K562 (cell line): ENCODE results near the gene CROCC2. TPM values are rescaled to one million over a fixed set of nuclear protein-coding genes. Genes with fewer than 3 reads are reported as not detected.

Experiments
- ATAC-seq: fragments of 200-7000 bp; cut with Tn5 transposase; 3 replicates; pipeline ENCODE4 v1.9.1; 2020; ENCODE audit warnings: moderate library complexity
- BruUV-seq: library from RNA; stranded (reverse); fragments of 400-500 nt; replicated peaks from 2 replicates; lab custom pipeline; 2021; lab: Mats Ljungman, UMichigan
- CTCF ChIA-PET: fragments of 300-600 bp; formaldehyde crosslinking; extraction: SDS; loops from one replicate; lab custom pipeline; 2021; ENCODE audit warnings: low intra/inter-chr PET ratio; lab: Yijun Ruan, JAX
- POLR2A ChIA-PET: fragments of 300-600, 350-650 bp; sonication (Branson Sonifier 250); formaldehyde crosslinking; extraction: SDS; loops from one replicate; lab custom pipeline; 2021; ENCODE audit warnings: antibody characterized with exemption, inconsistent platforms; lab: Yijun Ruan, JAX
- DNase-seq, 4 experiments: peaks; one replicate each; pipeline versions ENCODE4 v3.0.0 to v3.0.0-alpha.2; 2011 to 2018; ENCODE audit warnings: low spot score in 3 of 4, mixed read lengths in 3 of 4; ENCODE audit errors: extremely low read depth in 1 of 4
- FAIRE-seq: peaks from 2 replicates; lab custom pipeline; 2011; peaks lifted over from hg19 to GRCh38; lab: Jason Lieb, UNC
- H2AFZ ChIP-seq: 2 replicates; pipeline ENCODE4 v1.6.0; 2011; ENCODE audit warnings: low read depth, low read length, control low read depth, inconsistent platforms
- H3K27ac ChIP-seq: fragments of 200-600 bp; 3 replicates; pipeline ENCODE4 v1.8.0; 2011; ENCODE audit warnings: low read depth, mild to moderate bottlenecking, control low read depth, inconsistent platforms, low read length, moderate library complexity, mixed read lengths; ENCODE audit errors: extremely low read depth
- H3K27me3 ChIP-seq, 2 experiments: fragments of 300-600 bp in 1 of 2; 2 replicates in 1 of 2; 3 replicates in 1 of 2; pipeline versions ENCODE4 v1.6.0 to v1.8.0; 2011; ENCODE audit warnings: inconsistent platforms in 2 of 2, low read length in 2 of 2, mild to moderate bottlenecking in 1 of 2, mixed read lengths in 1 of 2, moderate library complexity in 1 of 2; ENCODE audit not compliant: control insufficient read depth in 2 of 2, insufficient read depth in 2 of 2
- H3K36me3 ChIP-seq: fragments of 300-600 bp; 3 replicates; pipeline ENCODE4 v1.8.0; 2011; ENCODE audit warnings: mild to moderate bottlenecking, low read length, inconsistent platforms; ENCODE audit not compliant: control insufficient read depth, insufficient read depth
- H3K4me1 ChIP-seq, 2 experiments: fragments of 200-600 bp in 1 of 2; replicated peaks in 1 of 2; 2 replicates in 1 of 2; 3 replicates in 1 of 2; pipeline versions ENCODE4 v1.5.1 to v1.8.0; 2011; ENCODE audit warnings: inconsistent platforms in 2 of 2, low read length in 2 of 2, mild to moderate bottlenecking in 1 of 2, mixed read lengths in 1 of 2, moderate library complexity in 1 of 2; ENCODE audit not compliant: control insufficient read depth in 2 of 2, insufficient read depth in 2 of 2
- H3K4me2 ChIP-seq: 2 replicates; pipeline ENCODE4 v1.6.1; 2011; ENCODE audit warnings: low read length, control low read depth, inconsistent platforms, mixed read lengths; ENCODE audit not compliant: insufficient read depth
- H3K4me3 ChIP-seq: fragments of 200-600 bp; sonication (generic), shearing (Covaris generic); 2 replicates; pipeline ENCODE4 v1.5.1; 2016; ENCODE audit warnings: control low read depth, inconsistent platforms
- H3K79me2 ChIP-seq: fragments of 200-600 bp; 3 replicates; pipeline ENCODE4 v1.8.0; 2011; ENCODE audit warnings: low read length, inconsistent platforms; ENCODE audit not compliant: control insufficient read depth, insufficient read depth
- H3K9ac ChIP-seq, 2 experiments: 2 replicates each; pipeline versions ENCODE4 v1.6.0 to v1.6.1; 2011; ENCODE audit warnings: low read depth in 2 of 2, low read length in 2 of 2, control low read depth in 1 of 2, inconsistent platforms in 1 of 2, mild to moderate bottlenecking in 1 of 2, mixed read lengths in 1 of 2; ENCODE audit not compliant: insufficient read depth in 1 of 2
- H3K9me1 ChIP-seq: one replicate; pipeline ENCODE4 v1.6.0; 2011; ENCODE audit warnings: inconsistent platforms, mild to moderate bottlenecking, low read length, moderate library complexity; ENCODE audit not compliant: control insufficient read depth, insufficient read depth
- H3K9me3 ChIP-seq: replicated peaks from 2 replicates; pipeline ENCODE4 v1.5.1; 2011; ENCODE audit warnings: low read depth, low read length, inconsistent platforms; ENCODE audit not compliant: control insufficient read depth, insufficient read depth
- H4K20me1 ChIP-seq: replicated peaks from 2 replicates; pipeline ENCODE4 v1.6.1; 2011; ENCODE audit warnings: low read length, inconsistent platforms, mixed read lengths; ENCODE audit not compliant: control insufficient read depth, insufficient read depth
- ARID2 ChIP-seq: fragments of 450-650 bp; IDR thresholded peaks from 2 replicates; pipeline ENCODE4 v1.6.1; 2017; ENCODE audit warnings: antibody characterized with exemption, mild to moderate bottlenecking
- BDP1 ChIP-seq: IDR thresholded peaks from 3 replicates; pipeline ENCODE4 v1.6.1; 2011; ENCODE audit not compliant: insufficient read length, insufficient read depth
- ETV5 ChIP-seq: sonication (generic); formaldehyde crosslinking; IDR thresholded peaks from 2 replicates; pipeline ENCODE4 v1.4.0; 2020; ENCODE audit warnings: low read depth, mild to moderate bottlenecking, missing genetic modification reagents
- HDAC3 ChIP-seq: fragments of 450-650 bp; IDR thresholded peaks from 2 replicates; pipeline ENCODE4 v1.6.1; 2018; ENCODE audit warnings: borderline replicate concordance, mild to moderate bottlenecking, moderate library complexity; ENCODE audit not compliant: partially characterized antibody
- HNRNPL ChIP-seq: fragments of 200-400 bp; formaldehyde crosslinking; IDR thresholded peaks from 2 replicates; pipeline ENCODE4 v1.6.1; 2017; ENCODE audit warnings: low read depth, mild to moderate bottlenecking, low read length
- MCM5 ChIP-seq: fragments of 450-650 bp; IDR thresholded peaks from 2 replicates; pipeline ENCODE4 v1.6.1; 2016; ENCODE audit warnings: low read depth
- MITF ChIP-seq: IDR thresholded peaks from 2 replicates; pipeline ENCODE4 v1.6.1; 2014; ENCODE audit warnings: antibody characterized with exemption
- NCOA2 ChIP-seq, 2 experiments: fragments of 450-650 bp; IDR thresholded peaks; 2 replicates each; pipeline ENCODE4 v1.6.1; 2018; ENCODE audit warnings: mild to moderate bottlenecking in 2 of 2, moderate library complexity in 1 of 2; ENCODE audit not compliant: partially characterized antibody in 2 of 2
- NFXL1 ChIP-seq: fragments of 450-650 bp; formaldehyde crosslinking; IDR thresholded peaks from 2 replicates; pipeline ENCODE4 v1.4.0; 2021; ENCODE audit warnings: mild to moderate bottlenecking
- NFYB ChIP-seq: IDR thresholded peaks from 2 replicates; pipeline ENCODE4 v1.6.1; 2011; ENCODE audit warnings: mild to moderate bottlenecking, moderate library complexity; ENCODE audit not compliant: insufficient read length; ENCODE audit errors: extremely low read depth
- NR1H2 ChIP-seq: sonication (generic); formaldehyde crosslinking; IDR thresholded peaks from 2 replicates; pipeline ENCODE4 v1.4.0; 2020; ENCODE audit warnings: mild to moderate bottlenecking, missing genetic modification reagents
- POLR3A ChIP-seq: IDR thresholded peaks from 2 replicates; pipeline ENCODE4 v1.6.1; 2011; ENCODE audit warnings: borderline replicate concordance, mild to moderate bottlenecking, moderate library complexity; ENCODE audit not compliant: insufficient read length, insufficient read depth; ENCODE audit errors: extremely low read depth
- XRCC5 ChIP-seq: fragments of 200-400 bp; formaldehyde crosslinking; IDR thresholded peaks from 2 replicates; pipeline ENCODE4 v1.6.1; 2017; ENCODE audit warnings: low read depth, mild to moderate bottlenecking, low read length
- ZNF175 ChIP-seq: fragments of 200-800 bp; sonication (Bioruptor generic); IDR thresholded peaks from 2 replicates; pipeline ENCODE4 v1.6.1; 2016; ENCODE audit warnings: low read depth, mild to moderate bottlenecking, missing genetic modification characterization, missing compliant biosample characterization
- ZNF24 ChIP-seq: fragments of 450-650 bp; IDR thresholded peaks from 2 replicates; pipeline ENCODE4 v1.6.1; 2016
- WGBS: fragments of 100-300 bp; shearing (Covaris generic); methylation state at CpG from one replicate; pipeline ENCODE4 v1.1.6; 2016; ENCODE audit warnings: low coverage, mixed read lengths; ENCODE audit not compliant: insufficient coverage; ENCODE audit errors: missing lambda C conversion rate; 5-methylcytosine and 5-hydroxymethylcytosine counted together
- in situ Hi-C: fragments of 300-500 bp; cut with MboI; formaldehyde crosslinking; loops from 4 replicates; pipeline ENCODE4 v1.15.0; 2018; ENCODE audit warnings: inconsistent platforms, mixed read lengths
- intact Hi-C: fragments of 100-400 bp; cut with micrococcal nuclease; formaldehyde crosslinking; loops from 2 replicates; pipeline ENCODE4 v1.14.2; 2022
- polyA plus RNA-seq, 8 experiments: library from polyadenylated mRNA; depleted of rRNA in 4 of 8; stranded (reverse) in 5 of 8; unstranded in 3 of 8; fragments of >200 nt; fragmentation: Nextera tagmentation in 2 of 8; fragmentation: Illumina TruSeq in 1 of 8; extraction: Ambion mirVana in 2 of 8; extraction: Trizol in 1 of 8; gene quantifications; 2 replicates each; pipeline versions ENCODE4 v1.2.1 to v1.2.3, GENCODE V29; 2011 to 2014; ENCODE audit warnings: inconsistent platforms in 1 of 8, missing spikeins in 1 of 8
- total RNA-seq, 7 experiments: library from RNA; depleted of rRNA in 6 of 7; stranded (reverse); fragments of >200 nt in 6 of 7; fragmentation: Illumina TruSeq in 2 of 7; extraction: Trizol in 2 of 7; gene quantifications; 2 replicates each; pipeline versions ENCODE4 v1.2.1 to v1.2.3, GENCODE V29; 2011 to 2021; ENCODE audit warnings: low replicate concordance in 1 of 7
- TF ChIP-seq, protein P1 (sequence below): fragments of 200-800 bp; sonication (Bioruptor generic); IDR thresholded peaks from 2 replicates; pipeline ENCODE4 v1.6.1; 2016; ENCODE audit warnings: missing genetic modification characterization, missing compliant biosample characterization

CROCC2 gene
- total and polyA plus RNA-seq, 9 of the 15 experiments (the other 6 are each of a cell fraction or from before 2014, with no cell fraction given) = not detected

DNA sequence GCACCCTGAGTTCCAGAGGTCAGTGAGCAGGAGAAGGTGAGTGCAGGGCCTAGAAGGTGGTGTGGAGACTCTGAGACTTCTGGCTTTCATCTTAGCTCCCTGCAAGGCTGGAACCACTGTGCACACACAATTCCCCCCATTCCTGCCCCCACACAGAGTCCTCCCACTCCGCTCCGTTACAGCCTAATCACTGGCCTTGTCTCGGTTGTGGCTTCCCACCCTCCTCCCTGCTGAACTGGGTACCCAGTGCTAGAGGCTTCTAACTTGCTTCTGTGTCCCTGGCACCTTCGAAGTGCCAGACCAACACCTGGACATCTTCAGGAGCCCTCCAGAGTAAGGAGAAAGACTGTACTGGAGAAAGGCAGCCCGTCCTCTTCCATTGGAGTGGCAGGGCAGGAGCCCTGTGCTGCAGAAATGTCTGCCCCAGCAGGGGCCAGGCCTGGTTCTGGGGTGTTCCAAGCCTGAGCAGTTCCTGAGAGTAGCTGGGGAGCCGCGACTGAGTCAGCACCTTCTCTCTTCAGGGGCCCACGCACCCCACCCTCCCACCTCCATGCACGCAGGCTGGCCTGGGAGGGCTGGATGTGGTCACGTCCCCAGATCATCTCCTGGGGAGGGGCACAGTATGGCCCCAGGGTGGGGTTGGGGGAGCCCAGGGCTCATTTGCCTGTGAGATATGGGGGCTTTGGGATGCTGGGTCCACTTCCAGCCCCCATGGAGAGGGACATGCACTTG, 23.4 kb downstream of the CROCC2 start:
- Histone ChIP-seq H2AFZ (no peak overlapping the region), H3K4me3 (no peak overlapping the region), H3K9me3 (no peaks in the 10 kb centered on the region), H3K4me1 (peaks cover 0 to 7% of the 10 kb centered on the region in 2 experiments; a peak in 2 of 5 replicates), H4K20me1 (no peaks in the 10 kb centered on the region), H3K9ac (no peak overlapping the region), H3K36me3 (no peaks in the 10 kb centered on the region), H3K9me1 (no peaks in the 10 kb centered on the region), H3K27me3 (peaks cover 0 to 66% of the 10 kb centered on the region in 2 experiments; a peak in 3 of 5 replicates), H3K79me2 (no peaks in the 10 kb centered on the region), H3K27ac (no peak overlapping the region), H3K4me2 (no peak overlapping the region)
- CTCF ChIA-PET = no interaction called here
- in situ Hi-C loops (no loop called here), intact Hi-C loops (no loop called here)
- no peak for DNase-seq
- 7% methylated on average over 6 of the region's 10 CpGs for WGBS
- no peak for ATAC-seq
- no peak for FAIRE-seq
- POLR2A ChIA-PET = no interaction called here
- no TSS peak for BruUV-seq
- no peak for TF ChIP-seq ARID2
- no peak for TF ChIP-seq BDP1
- no peak for TF ChIP-seq POLR3A
- TF ChIP-seq NCOA2 (IDR thresholded peaks at IDR 0.05; ENCODE audit: partially characterized antibody in 2 of 2) = no peak
- TF ChIP-seq HDAC3 = no peak
- TF ChIP-seq HNRNPL = no peak
- TF ChIP-seq ZNF24 = no peak
- TF ChIP-seq NR1H2 = no peak
- TF ChIP-seq ETV5 (CRISPR knock-in tag) = no peak
- no peak for TF ChIP-seq MITF
- no peak for TF ChIP-seq MCM5
- TF ChIP-seq, protein P1, sequence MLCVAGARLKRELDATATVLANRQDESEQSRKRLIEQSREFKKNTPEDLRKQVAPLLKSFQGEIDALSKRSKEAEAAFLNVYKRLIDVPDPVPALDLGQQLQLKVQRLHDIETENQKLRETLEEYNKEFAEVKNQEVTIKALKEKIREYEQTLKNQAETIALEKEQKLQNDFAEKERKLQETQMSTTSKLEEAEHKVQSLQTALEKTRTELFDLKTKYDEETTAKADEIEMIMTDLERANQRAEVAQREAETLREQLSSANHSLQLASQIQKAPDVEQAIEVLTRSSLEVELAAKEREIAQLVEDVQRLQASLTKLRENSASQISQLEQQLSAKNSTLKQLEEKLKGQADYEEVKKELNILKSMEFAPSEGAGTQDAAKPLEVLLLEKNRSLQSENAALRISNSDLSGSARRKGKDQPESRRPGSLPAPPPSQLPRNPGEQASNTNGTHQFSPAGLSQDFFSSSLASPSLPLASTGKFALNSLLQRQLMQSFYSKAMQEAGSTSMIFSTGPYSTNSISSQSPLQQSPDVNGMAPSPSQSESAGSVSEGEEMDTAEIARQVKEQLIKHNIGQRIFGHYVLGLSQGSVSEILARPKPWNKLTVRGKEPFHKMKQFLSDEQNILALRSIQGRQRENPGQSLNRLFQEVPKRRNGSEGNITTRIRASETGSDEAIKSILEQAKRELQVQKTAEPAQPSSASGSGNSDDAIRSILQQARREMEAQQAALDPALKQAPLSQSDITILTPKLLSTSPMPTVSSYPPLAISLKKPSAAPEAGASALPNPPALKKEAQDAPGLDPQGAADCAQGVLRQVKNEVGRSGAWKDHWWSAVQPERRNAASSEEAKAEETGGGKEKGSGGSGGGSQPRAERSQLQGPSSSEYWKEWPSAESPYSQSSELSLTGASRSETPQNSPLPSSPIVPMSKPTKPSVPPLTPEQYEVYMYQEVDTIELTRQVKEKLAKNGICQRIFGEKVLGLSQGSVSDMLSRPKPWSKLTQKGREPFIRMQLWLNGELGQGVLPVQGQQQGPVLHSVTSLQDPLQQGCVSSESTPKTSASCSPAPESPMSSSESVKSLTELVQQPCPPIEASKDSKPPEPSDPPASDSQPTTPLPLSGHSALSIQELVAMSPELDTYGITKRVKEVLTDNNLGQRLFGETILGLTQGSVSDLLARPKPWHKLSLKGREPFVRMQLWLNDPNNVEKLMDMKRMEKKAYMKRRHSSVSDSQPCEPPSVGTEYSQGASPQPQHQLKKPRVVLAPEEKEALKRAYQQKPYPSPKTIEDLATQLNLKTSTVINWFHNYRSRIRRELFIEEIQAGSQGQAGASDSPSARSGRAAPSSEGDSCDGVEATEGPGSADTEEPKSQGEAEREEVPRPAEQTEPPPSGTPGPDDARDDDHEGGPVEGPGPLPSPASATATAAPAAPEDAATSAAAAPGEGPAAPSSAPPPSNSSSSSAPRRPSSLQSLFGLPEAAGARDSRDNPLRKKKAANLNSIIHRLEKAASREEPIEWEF (CRISPR knock-in tag) = no peak
- TF ChIP-seq ZNF175 (CRISPR knock-in tag) = no peak
- TF ChIP-seq NFYB = no peak
- TF ChIP-seq XRCC5 = no peak
- no peak for TF ChIP-seq NFXL1
